HT-29 (cell line): ENCODE measurements around the gene TTC16. TPM values are rescaled to one million over a fixed set of nuclear protein-coding genes. Genes with fewer than 3 reads are reported as not detected.

Experiments
- DNase-seq: peaks from one replicate; pipeline ENCODE4 v3.0.0-alpha.2; 2015; ENCODE audit warnings: low spot score
- total RNA-seq: library from RNA; depleted of rRNA; stranded (reverse); fragments of >200 nt; shearing (Covaris generic); gene quantifications from 2 replicates; pipeline ENCODE4 v1.2.3, GENCODE V29; 2014

The TTC16 gene
- total RNA-seq, 1 experiment from 2014 or later = not detected

GRCh38 chr9:127694890-127695720 is 20.8 kb upstream of the TTC16 start:
- no peak for DNase-seq

GRCh38 chr9:127697575-127697974 is 18.3 kb upstream of the TTC16 start:
- no peak for DNase-seq

- no peak for DNase-seq
These were observed 17.5 kb upstream of the TTC16 start for GRCh38 chr9:127698386-127698785.

GRCh38 chr9:127698985-127699670 is 16.8 kb upstream of the TTC16 start:
- peak; percentile 97 for DNase-seq

- no peak for DNase-seq
These were observed 15.7 kb upstream of the TTC16 start for GRCh38 chr9:127700140-127700539.

- DNase-seq = no peak
These were observed 15.2 kb upstream of the TTC16 start for GRCh38 chr9:127700594-127701255.

GRCh38 chr9:127703289-127703946 is 12.5 kb upstream of the TTC16 start:
- no peak for DNase-seq

GRCh38 chr9:127705577-127706379 is 10.1 kb upstream of the TTC16 start:
- DNase-seq = no peak

- DNase-seq = peak; percentile 58
These were observed 9.0 kb upstream of the TTC16 start, which contains the start of gene CFAP157 for GRCh38 chr9:127706836-127707241. Gene CFAP157 (plus strand): TSS chr9:127706988. CDS start chr9:127707032, 44 bp downstream.

- peak; percentile 43 for DNase-seq
These were observed 8.1 kb upstream of the TTC16 start for GRCh38 chr9:127707766-127708165.

- no peak for DNase-seq
These were observed 6.8 kb upstream of the TTC16 start for GRCh38 chr9:127708952-127709587.

- DNase-seq = no peak
These were observed 5.6 kb upstream of the TTC16 start for GRCh38 chr9:127710204-127710783.

- DNase-seq = no peak
These were observed 4.6 kb upstream of the TTC16 start for GRCh38 chr9:127711226-127711701.

GRCh38 chr9:127711831-127712274 is 4.0 kb upstream of the TTC16 start:
- no peak for DNase-seq

GRCh38 chr9:127712371-127712770 is 3.5 kb upstream of the TTC16 start:
- DNase-seq = no peak

- DNase-seq = no peak
These were observed 3.0 kb upstream of the TTC16 start for GRCh38 chr9:127712867-127713266.

- DNase-seq = no peak
These were observed 1.7 kb upstream of the TTC16 start for GRCh38 chr9:127714020-127714750.

- DNase-seq = no peak
These were observed 869 bp upstream of the TTC16 start for GRCh38 chr9:127714951-127715469.

- no peak for DNase-seq
These were observed 533 bp downstream of the TTC16 start for GRCh38 chr9:127716412-127716811.
